T47D (cell line): ENCODE measurements around the gene TRIM2.

Experiments
- DNase-seq, 2 experiments: peaks; one replicate each; pipeline versions ENCODE4 v3.0.0 to v3.0.0-alpha.2; 2011 to 2012; ENCODE audit warnings: low read depth in 1 of 2, low spot score in 1 of 2
- JUND ChIP-seq: IDR thresholded peaks from 2 replicates; pipeline ENCODE4 v1.6.1; 2012; ENCODE audit warnings: low read depth
- in situ Hi-C: cut with HindIII; loops from 2 replicates; pipeline ENCODE4 v1.10.0; 2016; ENCODE audit warnings: low sequenced_read_pairs, low pct_unique_long_range_greater_than_20kb

Gene TRIM2

GRCh38 chr4:153348006-153348405 is 143.8 kb downstream of the TRIM2 start:
- in situ Hi-C loops = no loop called here
- DNase-seq = no peak
- TF ChIP-seq JUND = no peak

GRCh38 chr4:153349206-153349805 is 145.1 kb downstream of the TRIM2 start:
- in situ Hi-C loops = no loop called here
- DNase-seq = no peak
- no peak for TF ChIP-seq JUND

GRCh38 chr4:153362184-153362583 is 157.9 kb downstream of the TRIM2 start:
- DNase-seq = no peak
- in situ Hi-C loops = no loop called here
- no peak for TF ChIP-seq JUND

- TF ChIP-seq JUND = no peak
- in situ Hi-C loops = no loop called here
- no peak for DNase-seq
Observed at GRCh38 chr4:153364061-153364460, 159.8 kb downstream of the TRIM2 start.

GRCh38 chr4:153365003-153365402 is 160.8 kb downstream of the TRIM2 start:
- TF ChIP-seq JUND = no peak
- no peak for DNase-seq
- in situ Hi-C loops = no loop called here

- DNase-seq = no peak
- TF ChIP-seq JUND = no peak
- in situ Hi-C loops = no loop called here
Observed at GRCh38 chr4:153366486-153366885, 162.2 kb downstream of the TRIM2 start.

GRCh38 chr4:153367092-153367491 is 162.8 kb downstream of the TRIM2 start:
- no peak for TF ChIP-seq JUND
- no peak for DNase-seq
- in situ Hi-C loops = no loop called here

- in situ Hi-C loops = no loop called here
- TF ChIP-seq JUND = no peak
- no peak for DNase-seq
Observed at GRCh38 chr4:153369021-153369420, 164.8 kb downstream of the TRIM2 start.

- in situ Hi-C loops = no loop called here
Observed at GRCh38 chr4:153371701-153372234, 167.5 kb downstream of the TRIM2 start.

GRCh38 chr4:153372967-153373562 is 168.8 kb downstream of the TRIM2 start:
- TF ChIP-seq JUND = no peak
- DNase-seq = no peak
- in situ Hi-C loops = no loop called here

More at GRCh38 chr4:153371701-153372234, 167.5 kb downstream of the TRIM2 start:
- DNase-seq = no peak
- TF ChIP-seq JUND = no peak

GRCh38 chr4:153374442-153374841 is 170.2 kb downstream of the TRIM2 start:
- no peak for DNase-seq
- in situ Hi-C loops = no loop called here
- TF ChIP-seq JUND = no peak

- in situ Hi-C loops = no loop called here
- TF ChIP-seq JUND = no peak
- DNase-seq = no peak
Observed at GRCh38 chr4:153375303-153375702, 171.1 kb downstream of the TRIM2 start.

- TF ChIP-seq JUND = no peak
- in situ Hi-C loops = no loop called here
- DNase-seq = no peak
Observed at GRCh38 chr4:153383131-153383530, 178.9 kb downstream of the TRIM2 start.
